K562 (cell line): ENCODE data around the gene ADM2. TPM values are rescaled to one million over a fixed set of nuclear protein-coding genes. Genes with fewer than 3 reads are reported as not detected.

Source experiments
- ARID1B ChIP-seq: fragments of 450-650 bp; IDR thresholded peaks from 2 replicates; pipeline ENCODE4 v1.6.1; 2016; ENCODE audit warnings: antibody characterized with exemption, mild to moderate bottlenecking, inconsistent platforms
- BRD4 ChIP-seq: fragments of 200-600 bp; sonication (generic); IDR thresholded peaks from 2 replicates; pipeline ENCODE4 v1.6.1; 2017; ENCODE audit warnings: inconsistent platforms
- CBX5 ChIP-seq: IDR thresholded peaks from 2 replicates; pipeline ENCODE4 v1.6.1; 2014; ENCODE audit warnings: low read depth, borderline replicate concordance
- CC2D1A ChIP-seq: fragments of 450-650 bp; IDR thresholded peaks from 2 replicates; pipeline ENCODE4 v1.6.1; 2017; ENCODE audit warnings: mild to moderate bottlenecking
- ELF1 ChIP-seq: fragments of 200-800 bp; sonication (Bioruptor generic); IDR thresholded peaks from 2 replicates; pipeline ENCODE4 v1.6.1; 2016; ENCODE audit warnings: missing genetic modification characterization, missing compliant biosample characterization
- GABPA ChIP-seq: fragments of 200-800 bp; sonication (Bioruptor generic); conservative IDR thresholded peaks from 2 replicates; pipeline ENCODE4 v1.6.1; 2016; ENCODE audit warnings: low read depth, missing genetic modification characterization, missing compliant biosample characterization
- GABPB2 ChIP-seq: fragments of 250-450 bp; sonication (Bioruptor Pico); conservative IDR thresholded peaks from 2 replicates; pipeline ENCODE4 v1.5.1; 2021; ENCODE audit warnings: mild to moderate bottlenecking
- RCOR1 ChIP-seq, 2 experiments: IDR thresholded peaks; 2 replicates each; pipeline ENCODE4 v1.6.1; 2012; ENCODE audit warnings: low read depth in 2 of 2, low read length in 2 of 2, borderline replicate concordance in 1 of 2, improper control_type of control experiment in 1 of 2
- SMAD2 ChIP-seq: fragments of 150-350 bp; IDR thresholded peaks from 2 replicates; pipeline ENCODE4 v1.6.1; 2014; ENCODE audit warnings: low read depth, mild to moderate bottlenecking, low read length
- TSC22D4 ChIP-seq: fragments of 450-650 bp; IDR thresholded peaks from 2 replicates; pipeline ENCODE4 v1.6.1; 2016; ENCODE audit warnings: missing genetic modification characterization, missing biosample characterization, control low read depth
- ZNF282 ChIP-seq: sonication (generic); formaldehyde crosslinking; IDR thresholded peaks from 2 replicates; pipeline ENCODE4 v1.8.1; 2023; ENCODE audit warnings: missing genetic modification reagents
- ZNF311 ChIP-seq: fragments of 250-450 bp; sonication (Bioruptor Pico); IDR thresholded peaks from 2 replicates; pipeline ENCODE4 v1.4.0; 2020; ENCODE audit warnings: mild to moderate bottlenecking, moderate library complexity
- ZNF41 ChIP-seq: fragments of 250-450 bp; sonication (Bioruptor Pico); conservative IDR thresholded peaks from 2 replicates; pipeline ENCODE4 v1.4.0; 2020; ENCODE audit warnings: mild to moderate bottlenecking
- polyA plus RNA-seq, 8 experiments: library from polyadenylated mRNA; depleted of rRNA in 4 of 8; stranded (reverse) in 5 of 8; unstranded in 3 of 8; fragments of >200 nt; fragmentation: Nextera tagmentation in 2 of 8; fragmentation: Illumina TruSeq in 1 of 8; extraction: Ambion mirVana in 2 of 8; extraction: Trizol in 1 of 8; gene quantifications; 2 replicates each; pipeline versions ENCODE4 v1.2.1 to v1.2.3, GENCODE V29; 2011 to 2014; ENCODE audit warnings: inconsistent platforms in 1 of 8, missing spikeins in 1 of 8
- total RNA-seq, 7 experiments: library from RNA; depleted of rRNA in 6 of 7; stranded (reverse); fragments of >200 nt in 6 of 7; fragmentation: Illumina TruSeq in 2 of 7; extraction: Trizol in 2 of 7; gene quantifications; 2 replicates each; pipeline versions ENCODE4 v1.2.1 to v1.2.3, GENCODE V29; 2011 to 2021; ENCODE audit warnings: low replicate concordance in 1 of 7
- TF ChIP-seq, protein P1 (sequence below), 2 experiments: IDR thresholded peaks; 2 replicates each; pipeline ENCODE4 v1.6.1; 2011; ENCODE audit warnings: borderline replicate concordance in 1 of 2, control low read depth in 1 of 2, low read depth in 1 of 2, low read length in 1 of 2, mild to moderate bottlenecking in 1 of 2, mixed read lengths in 1 of 2, moderate library complexity in 1 of 2; ENCODE audit not compliant: insufficient read depth in 1 of 2, insufficient read length in 1 of 2, poor library complexity in 1 of 2, severe bottlenecking in 1 of 2; ENCODE audit errors: extremely low read depth in 1 of 2
- TF ChIP-seq, protein P2 (sequence below), 3 experiments: IDR thresholded peaks in 2 of 3; conservative IDR thresholded peaks in 1 of 3; 2 replicates each; pipeline ENCODE4 v1.5.1; 2011 to 2012; ENCODE audit warnings: low read length in 3 of 3, mild to moderate bottlenecking in 3 of 3, control low read depth in 2 of 3, improper control_type of control experiment in 1 of 3, inconsistent platforms in 1 of 3, low read depth in 1 of 3, mixed read lengths in 1 of 3, moderate library complexity in 1 of 3; ENCODE audit not compliant: insufficient read depth in 2 of 3
- TF ChIP-seq, protein P3 (sequence below): IDR thresholded peaks from 2 replicates; pipeline ENCODE4 v1.6.1; 2011; ENCODE audit warnings: borderline replicate concordance, low read depth, mild to moderate bottlenecking, moderate library complexity, low read length; ENCODE audit not compliant: insufficient read depth, poor library complexity, severe bottlenecking
- TF ChIP-seq, protein P4 (sequence below): sonication (generic); formaldehyde crosslinking; IDR thresholded peaks from 2 replicates; pipeline ENCODE4 v1.8.1; 2023; ENCODE audit warnings: mild to moderate bottlenecking, missing genetic modification reagents
- TF ChIP-seq, protein P5 (sequence below): fragments of 250-450 bp; sonication (Bioruptor Pico); IDR thresholded peaks from 2 replicates; pipeline ENCODE4 v1.5.1; 2021; ENCODE audit warnings: mild to moderate bottlenecking

Gene ADM2
- total and polyA plus RNA-seq, 9 of the 15 experiments (the other 6 are each of a cell fraction or from before 2014, with no cell fraction given) = 0.11 to 5.1 (median 0.38) TPM

DNA sequence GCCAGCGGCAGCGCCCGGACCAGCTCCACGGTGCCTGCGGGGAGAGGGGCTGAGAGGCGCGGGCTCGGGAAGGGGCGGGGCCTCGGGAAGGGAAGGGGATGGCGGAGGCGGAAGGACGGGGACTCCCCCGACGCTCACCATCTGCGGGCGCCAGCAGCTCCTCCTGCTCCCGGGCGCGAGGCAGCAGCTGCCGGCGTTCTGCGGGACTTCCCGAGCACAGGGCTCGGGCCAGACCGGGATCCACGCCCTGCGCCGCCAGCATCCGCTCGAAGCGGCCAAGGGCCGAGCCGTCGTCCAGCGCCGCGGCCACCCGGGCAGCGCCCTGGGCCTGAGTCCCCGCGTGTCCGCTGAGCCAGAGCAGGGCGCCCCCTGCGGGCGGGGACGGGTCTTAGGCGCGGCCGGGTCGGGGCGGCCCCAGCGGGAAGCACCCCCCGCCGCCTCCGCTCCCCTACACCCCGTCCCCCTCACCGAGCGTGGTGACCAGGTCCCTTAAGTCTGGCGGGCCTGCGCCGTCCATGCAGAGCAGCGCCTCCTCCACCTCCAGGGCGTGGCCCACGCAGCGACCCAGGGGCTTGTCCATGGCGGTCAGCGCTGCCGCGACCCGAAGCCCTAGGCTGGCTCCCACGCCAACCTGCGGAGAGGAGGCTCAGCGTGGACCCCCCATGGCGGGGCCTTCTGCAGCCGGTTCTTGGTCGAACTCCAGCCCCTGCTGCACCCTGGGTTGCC lies 44.9 kb downstream of the ADM2 start (continued):
- TF ChIP-seq ZNF311 (CRISPR knock-in tag) (no peak), TSC22D4 (tag) (no peak), GABPB2 (CRISPR knock-in tag) (no peak), RCOR1 (IDR thresholded peaks at IDR 0.05; ENCODE audit: borderline replicate concordance in 1 of 2, low read depth in 2 of 2, low read length in 2 of 2) (no peak), BRD4 (no peak), CBX5 (no peak), SMAD2 (no peak), ZNF41 (CRISPR knock-in tag) (no peak), ARID1B (no peak), ZNF282 (CRISPR knock-in tag) (no peak), CC2D1A (no peak), ELF1 (no peak), GABPA (peak; percentile 52; the same call in 1 of the 2 replicates)
- TF ChIP-seq, protein P1, sequence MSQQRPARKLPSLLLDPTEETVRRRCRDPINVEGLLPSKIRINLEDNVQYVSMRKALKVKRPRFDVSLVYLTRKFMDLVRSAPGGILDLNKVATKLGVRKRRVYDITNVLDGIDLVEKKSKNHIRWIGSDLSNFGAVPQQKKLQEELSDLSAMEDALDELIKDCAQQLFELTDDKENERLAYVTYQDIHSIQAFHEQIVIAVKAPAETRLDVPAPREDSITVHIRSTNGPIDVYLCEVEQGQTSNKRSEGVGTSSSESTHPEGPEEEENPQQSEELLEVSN (IDR thresholded peaks at IDR 0.05; ENCODE audit: borderline replicate concordance in 1 of 2, extremely low read depth in 1 of 2, insufficient read depth in 1 of 2, insufficient read length in 1 of 2, low read depth in 1 of 2, low read length in 1 of 2, poor library complexity in 1 of 2, severe bottlenecking in 1 of 2) = peak; percentile 70 to 79
- TF ChIP-seq, protein P2, sequence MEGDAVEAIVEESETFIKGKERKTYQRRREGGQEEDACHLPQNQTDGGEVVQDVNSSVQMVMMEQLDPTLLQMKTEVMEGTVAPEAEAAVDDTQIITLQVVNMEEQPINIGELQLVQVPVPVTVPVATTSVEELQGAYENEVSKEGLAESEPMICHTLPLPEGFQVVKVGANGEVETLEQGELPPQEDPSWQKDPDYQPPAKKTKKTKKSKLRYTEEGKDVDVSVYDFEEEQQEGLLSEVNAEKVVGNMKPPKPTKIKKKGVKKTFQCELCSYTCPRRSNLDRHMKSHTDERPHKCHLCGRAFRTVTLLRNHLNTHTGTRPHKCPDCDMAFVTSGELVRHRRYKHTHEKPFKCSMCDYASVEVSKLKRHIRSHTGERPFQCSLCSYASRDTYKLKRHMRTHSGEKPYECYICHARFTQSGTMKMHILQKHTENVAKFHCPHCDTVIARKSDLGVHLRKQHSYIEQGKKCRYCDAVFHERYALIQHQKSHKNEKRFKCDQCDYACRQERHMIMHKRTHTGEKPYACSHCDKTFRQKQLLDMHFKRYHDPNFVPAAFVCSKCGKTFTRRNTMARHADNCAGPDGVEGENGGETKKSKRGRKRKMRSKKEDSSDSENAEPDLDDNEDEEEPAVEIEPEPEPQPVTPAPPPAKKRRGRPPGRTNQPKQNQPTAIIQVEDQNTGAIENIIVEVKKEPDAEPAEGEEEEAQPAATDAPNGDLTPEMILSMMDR (IDR thresholded peaks at IDR 0.05 in 2 of 3, conservative IDR thresholded peaks at IDR 0.05 in 1 of 3; ENCODE audit: insufficient read depth in 2 of 3, low read depth in 1 of 3, low read length in 3 of 3) = peak; percentile 42 to 64 (median 52)
- TF ChIP-seq, protein P3, sequence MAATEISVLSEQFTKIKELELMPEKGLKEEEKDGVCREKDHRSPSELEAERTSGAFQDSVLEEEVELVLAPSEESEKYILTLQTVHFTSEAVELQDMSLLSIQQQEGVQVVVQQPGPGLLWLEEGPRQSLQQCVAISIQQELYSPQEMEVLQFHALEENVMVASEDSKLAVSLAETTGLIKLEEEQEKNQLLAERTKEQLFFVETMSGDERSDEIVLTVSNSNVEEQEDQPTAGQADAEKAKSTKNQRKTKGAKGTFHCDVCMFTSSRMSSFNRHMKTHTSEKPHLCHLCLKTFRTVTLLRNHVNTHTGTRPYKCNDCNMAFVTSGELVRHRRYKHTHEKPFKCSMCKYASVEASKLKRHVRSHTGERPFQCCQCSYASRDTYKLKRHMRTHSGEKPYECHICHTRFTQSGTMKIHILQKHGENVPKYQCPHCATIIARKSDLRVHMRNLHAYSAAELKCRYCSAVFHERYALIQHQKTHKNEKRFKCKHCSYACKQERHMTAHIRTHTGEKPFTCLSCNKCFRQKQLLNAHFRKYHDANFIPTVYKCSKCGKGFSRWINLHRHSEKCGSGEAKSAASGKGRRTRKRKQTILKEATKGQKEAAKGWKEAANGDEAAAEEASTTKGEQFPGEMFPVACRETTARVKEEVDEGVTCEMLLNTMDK = peak; percentile 92
- TF ChIP-seq, protein P4, sequence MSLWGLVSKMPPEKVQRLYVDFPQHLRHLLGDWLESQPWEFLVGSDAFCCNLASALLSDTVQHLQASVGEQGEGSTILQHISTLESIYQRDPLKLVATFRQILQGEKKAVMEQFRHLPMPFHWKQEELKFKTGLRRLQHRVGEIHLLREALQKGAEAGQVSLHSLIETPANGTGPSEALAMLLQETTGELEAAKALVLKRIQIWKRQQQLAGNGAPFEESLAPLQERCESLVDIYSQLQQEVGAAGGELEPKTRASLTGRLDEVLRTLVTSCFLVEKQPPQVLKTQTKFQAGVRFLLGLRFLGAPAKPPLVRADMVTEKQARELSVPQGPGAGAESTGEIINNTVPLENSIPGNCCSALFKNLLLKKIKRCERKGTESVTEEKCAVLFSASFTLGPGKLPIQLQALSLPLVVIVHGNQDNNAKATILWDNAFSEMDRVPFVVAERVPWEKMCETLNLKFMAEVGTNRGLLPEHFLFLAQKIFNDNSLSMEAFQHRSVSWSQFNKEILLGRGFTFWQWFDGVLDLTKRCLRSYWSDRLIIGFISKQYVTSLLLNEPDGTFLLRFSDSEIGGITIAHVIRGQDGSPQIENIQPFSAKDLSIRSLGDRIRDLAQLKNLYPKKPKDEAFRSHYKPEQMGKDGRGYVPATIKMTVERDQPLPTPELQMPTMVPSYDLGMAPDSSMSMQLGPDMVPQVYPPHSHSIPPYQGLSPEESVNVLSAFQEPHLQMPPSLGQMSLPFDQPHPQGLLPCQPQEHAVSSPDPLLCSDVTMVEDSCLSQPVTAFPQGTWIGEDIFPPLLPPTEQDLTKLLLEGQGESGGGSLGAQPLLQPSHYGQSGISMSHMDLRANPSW = no peak
- TF ChIP-seq, protein P5, sequence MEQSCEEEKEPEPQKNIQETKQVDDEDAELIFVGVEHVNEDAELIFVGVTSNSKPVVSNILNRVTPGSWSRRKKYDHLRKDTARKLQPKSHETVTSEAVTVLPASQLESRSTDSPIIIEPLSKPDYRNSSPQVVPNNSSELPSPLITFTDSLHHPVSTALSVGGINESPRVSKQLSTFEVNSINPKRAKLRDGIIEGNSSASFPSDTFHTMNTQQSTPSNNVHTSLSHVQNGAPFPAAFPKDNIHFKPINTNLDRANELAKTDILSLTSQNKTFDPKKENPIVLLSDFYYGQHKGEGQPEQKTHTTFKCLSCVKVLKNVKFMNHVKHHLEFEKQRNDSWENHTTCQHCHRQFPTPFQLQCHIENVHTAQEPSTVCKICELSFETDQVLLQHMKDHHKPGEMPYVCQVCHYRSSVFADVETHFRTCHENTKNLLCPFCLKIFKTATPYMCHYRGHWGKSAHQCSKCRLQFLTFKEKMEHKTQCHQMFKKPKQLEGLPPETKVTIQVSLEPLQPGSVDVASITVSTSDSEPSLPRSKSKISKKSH (CRISPR knock-in tag) = no peak
